Lower leg skin (tissue), 4 donors: Measurements from ENCODE around the gene ARHGAP12. TPM values are rescaled to one million over a fixed set of nuclear protein-coding genes. Genes with fewer than 3 reads are reported as not detected.

ENCODE experiments used
- DNase-seq, 2 donors: peaks; one replicate each; pipeline ENCODE4 v3.0.0-alpha.2; 2019; ENCODE audit warnings: low spot score in 2 of 2
- H3K4me3 ChIP-seq: fragments of 200-600 bp; sonication (generic); 2 replicates; pipeline ENCODE4 v1.5.1; 2017; ENCODE audit warnings: mild to moderate bottlenecking, low read depth; ENCODE audit not compliant: poor library complexity, severe bottlenecking
- POLR2A ChIP-seq, 2 donors: fragments of 450-650 bp; IDR thresholded peaks; one replicate each; pipeline ENCODE4 v1.6.1; 2016 to 2017; ENCODE audit warnings: antibody characterized with exemption in 2 of 2, mild to moderate bottlenecking in 1 of 2, moderate library complexity in 1 of 2
- WGBS, 2 donors: methylation state at CpG; one replicate each; pipeline ENCODE4 v1.1.5; 2018; 5-methylcytosine and 5-hydroxymethylcytosine counted together
- intact Hi-C: fragments of 100-400 bp; cut with DNase I; formaldehyde crosslinking; loops from one replicate; pipeline ENCODE4 v1.15.0; 2023; ENCODE audit warnings: low total_unique reads
- total RNA-seq, 4 donors: library from RNA; depleted of rRNA; stranded (reverse); fragments of >200 nt; gene quantifications; one replicate each; pipeline ENCODE4 v1.1.0, GENCODE V29; 2016
- TF ChIP-seq, protein P1 (sequence below), 3 donors: fragments of 450-650 bp; IDR thresholded peaks; one replicate each; pipeline ENCODE4 v1.5.1; 2016; ENCODE audit warnings: antibody characterized with exemption in 3 of 3, mild to moderate bottlenecking in 3 of 3, moderate library complexity in 2 of 3

ARHGAP12 gene
- total RNA-seq, 4 donors from 2014 or later, result 29.9 to 35.2 (median 31.4) TPM

DNA sequence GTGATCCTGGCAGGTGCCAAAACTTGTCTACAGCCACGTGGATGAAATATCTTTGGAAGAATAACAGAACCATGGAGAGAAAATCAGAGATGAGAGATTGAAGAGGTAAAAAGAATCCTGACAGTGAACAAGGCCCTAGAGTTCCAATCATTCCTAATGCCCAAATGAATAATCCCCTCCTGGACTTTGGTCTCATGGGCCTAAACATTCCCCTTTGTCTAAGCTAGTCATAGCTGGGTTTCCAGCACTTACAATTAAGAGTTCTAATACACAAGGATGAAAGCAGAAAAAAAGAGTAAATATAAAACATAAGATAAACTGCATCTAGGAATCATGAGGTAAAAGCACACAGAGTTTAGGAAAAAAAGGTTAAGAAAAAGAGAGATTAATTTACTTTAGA lies 40.2 kb downstream of the ARHGAP12 start:
- no peak overlapping the region for H3K4me3 ChIP-seq
- DNase-seq, result no peak
- TF ChIP-seq, protein P1, sequence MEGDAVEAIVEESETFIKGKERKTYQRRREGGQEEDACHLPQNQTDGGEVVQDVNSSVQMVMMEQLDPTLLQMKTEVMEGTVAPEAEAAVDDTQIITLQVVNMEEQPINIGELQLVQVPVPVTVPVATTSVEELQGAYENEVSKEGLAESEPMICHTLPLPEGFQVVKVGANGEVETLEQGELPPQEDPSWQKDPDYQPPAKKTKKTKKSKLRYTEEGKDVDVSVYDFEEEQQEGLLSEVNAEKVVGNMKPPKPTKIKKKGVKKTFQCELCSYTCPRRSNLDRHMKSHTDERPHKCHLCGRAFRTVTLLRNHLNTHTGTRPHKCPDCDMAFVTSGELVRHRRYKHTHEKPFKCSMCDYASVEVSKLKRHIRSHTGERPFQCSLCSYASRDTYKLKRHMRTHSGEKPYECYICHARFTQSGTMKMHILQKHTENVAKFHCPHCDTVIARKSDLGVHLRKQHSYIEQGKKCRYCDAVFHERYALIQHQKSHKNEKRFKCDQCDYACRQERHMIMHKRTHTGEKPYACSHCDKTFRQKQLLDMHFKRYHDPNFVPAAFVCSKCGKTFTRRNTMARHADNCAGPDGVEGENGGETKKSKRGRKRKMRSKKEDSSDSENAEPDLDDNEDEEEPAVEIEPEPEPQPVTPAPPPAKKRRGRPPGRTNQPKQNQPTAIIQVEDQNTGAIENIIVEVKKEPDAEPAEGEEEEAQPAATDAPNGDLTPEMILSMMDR (IDR thresholded peaks at IDR 0.05), result no peak
- 18 to 24% methylated on average over 1 of the region's 1 CpG for WGBS, 2 donors
- intact Hi-C loops, result no loop called here

DNA sequence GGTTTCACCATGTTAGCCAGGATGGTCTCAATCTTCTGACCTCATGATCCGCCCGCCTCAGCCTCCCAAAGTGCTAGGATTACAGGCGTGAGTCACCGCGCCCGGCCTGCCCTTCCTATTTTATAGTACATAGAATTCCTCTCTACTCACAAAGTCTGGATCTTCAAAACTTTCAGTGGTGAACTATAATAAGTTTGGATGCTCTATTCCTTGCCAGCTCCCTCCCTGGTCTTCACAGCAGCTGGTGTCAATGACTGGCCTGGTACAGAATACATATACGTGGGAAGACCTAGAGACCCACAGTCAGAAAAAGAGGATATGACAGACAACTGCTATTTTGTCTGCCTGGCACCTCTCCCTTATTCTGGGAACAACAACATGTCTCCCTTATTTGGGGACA lies 40.8 kb downstream of the ARHGAP12 start:
- 90 to 92% methylated on average over 7 of the region's 7 CpGs for WGBS, 2 donors
- intact Hi-C loops, result no loop called here
- H3K4me3 ChIP-seq, result no peak overlapping the region
- no peak for DNase-seq
- TF ChIP-seq, protein P1 (IDR thresholded peaks at IDR 0.05), result no peak
- TF ChIP-seq POLR2A (IDR thresholded peaks at IDR 0.05), result no peak

DNA sequence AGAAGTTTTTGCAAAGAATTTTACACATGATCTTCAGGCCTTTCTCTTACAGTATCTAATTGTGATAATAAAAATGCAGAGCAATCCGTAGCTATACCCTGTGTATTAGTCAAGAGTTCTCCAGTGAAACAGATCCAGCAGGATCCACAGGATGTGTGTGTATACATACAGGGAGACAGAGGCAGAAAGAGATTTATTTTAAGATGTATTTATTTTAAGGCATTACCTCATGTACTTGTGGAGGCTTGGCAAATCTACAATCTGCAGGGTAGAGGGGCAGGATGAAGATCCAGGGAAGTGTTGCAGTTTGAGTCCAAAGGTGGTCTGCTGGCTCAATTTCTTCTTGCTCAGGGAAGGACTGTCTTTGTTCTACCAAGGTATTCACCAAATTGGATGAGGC lies 41.7 kb downstream of the ARHGAP12 start:
- no peak for DNase-seq
- intact Hi-C loops, result no loop called here
- WGBS, 2 donors, result 56 to 57% methylated on average over 1 of the region's 1 CpG

DNA sequence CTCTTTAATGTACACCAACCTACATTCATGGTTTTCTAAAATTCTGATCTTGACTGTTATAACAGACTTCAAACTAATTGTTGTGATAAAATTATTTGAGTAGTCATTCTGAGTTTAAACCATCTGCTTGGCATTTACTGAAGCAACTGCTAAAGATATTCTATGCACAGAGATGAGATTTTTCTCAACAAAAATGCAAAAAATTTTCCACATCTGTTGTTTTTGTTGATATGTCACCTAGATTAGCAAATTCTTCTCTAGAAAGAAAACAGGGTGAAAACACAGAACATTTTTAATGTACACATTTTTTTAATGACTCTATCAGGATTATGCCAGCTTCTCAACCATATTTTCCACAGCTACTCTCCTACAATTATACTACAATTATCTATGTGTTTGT lies 42.7 kb downstream of the ARHGAP12 start:
- intact Hi-C loops, result no loop called here
- no peak for DNase-seq
- no peak overlapping the region for H3K4me3 ChIP-seq
- TF ChIP-seq, protein P1 (IDR thresholded peaks at IDR 0.05), result no peak
- TF ChIP-seq POLR2A (IDR thresholded peaks at IDR 0.05), result no peak

More for the DNA sequence above, 41.7 kb downstream of the ARHGAP12 start:
- no peak overlapping the region for H3K4me3 ChIP-seq
- TF ChIP-seq POLR2A (IDR thresholded peaks at IDR 0.05), result no peak
- TF ChIP-seq, protein P1 (IDR thresholded peaks at IDR 0.05), result no peak

DNA sequence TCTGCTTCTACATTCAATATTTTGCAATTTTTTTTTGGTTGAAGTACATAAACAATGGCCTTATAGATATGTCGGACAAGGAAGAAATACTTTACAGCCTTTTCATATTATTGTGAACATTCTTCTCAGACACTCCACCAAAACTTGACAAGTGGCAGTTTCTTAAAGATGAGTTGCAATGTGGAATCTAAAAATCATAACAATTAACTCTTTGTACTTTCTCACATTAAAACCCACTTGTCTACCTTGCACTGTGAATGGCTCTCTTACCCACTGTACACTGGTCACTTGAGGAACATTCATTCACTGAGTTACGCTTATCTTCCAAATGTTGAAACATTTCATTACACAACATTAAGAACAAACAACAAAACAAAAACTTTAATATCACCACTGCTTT lies 44.2 kb downstream of the ARHGAP12 start:
- H3K4me3 ChIP-seq, result no peak overlapping the region
- TF ChIP-seq, protein P1 (IDR thresholded peaks at IDR 0.05), result no peak
- TF ChIP-seq POLR2A (IDR thresholded peaks at IDR 0.05), result no peak
- WGBS, 2 donors, result 90 to 94% methylated on average over 2 of the region's 2 CpGs
- no peak for DNase-seq
- intact Hi-C loops, result no loop called here

DNA sequence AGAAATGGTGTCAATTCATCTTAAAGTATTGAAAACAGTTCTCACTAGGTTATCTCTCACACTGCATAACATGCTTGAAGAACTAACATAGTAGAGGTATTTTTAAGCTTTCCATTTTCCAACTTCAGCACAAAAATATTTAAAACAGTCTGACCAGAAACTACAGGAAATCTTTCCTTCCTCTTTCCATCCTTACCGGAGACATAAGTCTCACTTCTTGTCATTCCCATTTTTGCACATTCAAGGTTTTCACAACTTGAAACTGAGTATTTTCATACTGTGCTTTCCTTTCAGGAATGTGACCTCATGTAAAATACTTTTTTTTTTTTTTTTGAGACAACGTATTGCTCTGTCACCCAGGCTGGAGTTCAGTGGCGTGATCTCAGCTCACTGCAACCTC lies 45.2 kb downstream of the ARHGAP12 start:
- intact Hi-C loops, result no loop called here
- H3K4me3 ChIP-seq, result no peak overlapping the region
- 73 to 81% methylated on average over 3 of the region's 3 CpGs for WGBS, 2 donors
- no peak for DNase-seq
- no peak for TF ChIP-seq POLR2A (IDR thresholded peaks at IDR 0.05)
- TF ChIP-seq, protein P1 (IDR thresholded peaks at IDR 0.05), result no peak
